ENCODE measurements around the gene ACCS. TPM values are rescaled to one million over a fixed set of nuclear protein-coding genes. Genes with fewer than 3 reads are reported as not detected.

ACCS gene
- total and polyA plus RNA-seq, 9 of the 15 experiments (the other 6 are each of a cell fraction or from before 2014, with no cell fraction given) = 4.2 to 25.9 (median 16.3) TPM

DNA sequence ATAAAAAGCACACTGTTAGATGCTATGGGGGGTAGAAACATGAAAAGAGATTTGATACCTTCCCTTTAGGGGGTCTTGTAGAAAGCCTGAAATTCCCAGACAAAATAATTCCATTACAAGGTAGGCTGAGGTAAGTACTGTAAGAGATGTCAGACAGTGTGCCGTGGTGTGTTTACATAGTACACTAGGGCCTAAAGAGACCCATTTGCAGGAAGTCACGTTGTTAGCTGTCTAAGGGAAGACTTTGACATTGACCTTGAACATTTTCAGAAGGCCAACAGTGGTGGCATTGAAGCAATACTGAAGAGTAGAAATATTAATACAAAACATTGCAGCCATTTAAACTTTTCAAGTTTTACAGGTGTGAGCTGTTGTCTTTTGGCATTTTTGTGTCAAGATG, 60.2 kb downstream of the ACCS start:
- BruUV-seq (replicated peaks) = no TSS peak

GRCh38 chr11:44127130-44127529, 61.1 kb downstream of the ACCS start:
- Histone ChIP-seq H3K79me2 (ENCODE audit: control insufficient read depth, insufficient read depth, low read length) (no peaks in the 10 kb centered on the region), H3K27me3 (ENCODE audit: control insufficient read depth in 2 of 2, insufficient read depth in 2 of 2, low read length in 2 of 2) (no peaks in the 10 kb centered on the region), H2AFZ (ENCODE audit: low read depth, low read length) (no peak overlapping the region), H3K4me1 (replicated peaks in 1 of 2; ENCODE audit: control insufficient read depth in 2 of 2, insufficient read depth in 2 of 2, low read length in 2 of 2) (no peaks in the 10 kb centered on the region), H3K36me3 (ENCODE audit: control insufficient read depth, insufficient read depth, low read length) (peaks cover 60% of the 10 kb centered on the region), H3K9me1 (ENCODE audit: control insufficient read depth, insufficient read depth, low read length) (no peaks in the 10 kb centered on the region), H4K20me1 (replicated peaks; ENCODE audit: control insufficient read depth, insufficient read depth, low read length) (no peaks in the 10 kb centered on the region), H3K9ac (ENCODE audit: insufficient read depth in 1 of 2, low read depth in 2 of 2, low read length in 2 of 2) (no peak overlapping the region), H3K27ac (ENCODE audit: extremely low read depth, low read depth, low read length) (no peak overlapping the region), H3K9me3 (replicated peaks; ENCODE audit: control insufficient read depth, insufficient read depth, low read depth, low read length) (no peaks in the 10 kb centered on the region), H3K4me3 (no peak overlapping the region), H3K4me2 (ENCODE audit: insufficient read depth, low read length) (no peak overlapping the region)
- BruUV-seq (replicated peaks) = no TSS peak
- ATAC-seq (no peak), DNase-seq (ENCODE audit: extremely low read depth in 1 of 4, low spot score in 3 of 4) (no peak), FAIRE-seq (no peak)
- CTCF ChIA-PET (ENCODE audit: low intra/inter-chr PET ratio) = no interaction called here
- in situ Hi-C loops (cut with MboI) (no loop called here), intact Hi-C loops (cut with micrococcal nuclease) (no loop called here)
- WGBS (ENCODE audit: insufficient coverage, low coverage, missing lambda C conversion rate) = 83% methylated on average over 8 of the region's 8 CpGs
- POLR2A ChIA-PET = interaction anchor here (0.5 kb wide), 1 partner anchor 614 kb away, joined by 3 read pairs; no protein-coding TSS in a partner anchor
- TF ChIP-seq ESRRB (CRISPR knock-in tag; IDR thresholded peaks at IDR 0.05; ENCODE audit: borderline replicate concordance) (no peak), MAZ (CRISPR knock-in tag; conservative IDR thresholded peaks at IDR 0.05 in 1 of 2, IDR thresholded peaks at IDR 0.05 in 1 of 2) (no peak), NR2F6 (CRISPR knock-in tag; IDR thresholded peaks at IDR 0.05) (no peak), ZFP30 (CRISPR knock-in tag; IDR thresholded peaks at IDR 0.05; ENCODE audit: borderline replicate concordance) (no peak), WHSC1 (IDR thresholded peaks at IDR 0.05; ENCODE audit: low read length) (no peak), ETV1 (tag; conservative IDR thresholded peaks at IDR 0.05; ENCODE audit: low read depth) (no peak), SMAD1 (IDR thresholded peaks at IDR 0.05; ENCODE audit: low read depth, low read length, partially characterized antibody) (no peak), ATF1 (CRISPR knock-in tag; IDR thresholded peaks at IDR 0.05) (no peak), ATF1 (tag; IDR thresholded peaks at IDR 0.05) (no peak), ZNF311 (CRISPR knock-in tag; IDR thresholded peaks at IDR 0.05) (no peak)
- TF ChIP-seq, protein P1, sequence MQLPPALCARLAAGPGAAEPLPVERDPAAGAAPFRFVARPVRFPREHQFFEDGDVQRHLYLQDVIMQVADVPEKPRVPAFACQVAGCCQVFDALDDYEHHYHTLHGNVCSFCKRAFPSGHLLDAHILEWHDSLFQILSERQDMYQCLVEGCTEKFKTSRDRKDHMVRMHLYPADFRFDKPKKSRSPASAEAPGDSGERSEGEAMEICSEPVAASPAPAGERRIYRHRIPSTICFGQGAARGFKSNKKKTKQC (CRISPR knock-in tag; IDR thresholded peaks at IDR 0.05) = no peak
- TF ChIP-seq, protein P2, sequence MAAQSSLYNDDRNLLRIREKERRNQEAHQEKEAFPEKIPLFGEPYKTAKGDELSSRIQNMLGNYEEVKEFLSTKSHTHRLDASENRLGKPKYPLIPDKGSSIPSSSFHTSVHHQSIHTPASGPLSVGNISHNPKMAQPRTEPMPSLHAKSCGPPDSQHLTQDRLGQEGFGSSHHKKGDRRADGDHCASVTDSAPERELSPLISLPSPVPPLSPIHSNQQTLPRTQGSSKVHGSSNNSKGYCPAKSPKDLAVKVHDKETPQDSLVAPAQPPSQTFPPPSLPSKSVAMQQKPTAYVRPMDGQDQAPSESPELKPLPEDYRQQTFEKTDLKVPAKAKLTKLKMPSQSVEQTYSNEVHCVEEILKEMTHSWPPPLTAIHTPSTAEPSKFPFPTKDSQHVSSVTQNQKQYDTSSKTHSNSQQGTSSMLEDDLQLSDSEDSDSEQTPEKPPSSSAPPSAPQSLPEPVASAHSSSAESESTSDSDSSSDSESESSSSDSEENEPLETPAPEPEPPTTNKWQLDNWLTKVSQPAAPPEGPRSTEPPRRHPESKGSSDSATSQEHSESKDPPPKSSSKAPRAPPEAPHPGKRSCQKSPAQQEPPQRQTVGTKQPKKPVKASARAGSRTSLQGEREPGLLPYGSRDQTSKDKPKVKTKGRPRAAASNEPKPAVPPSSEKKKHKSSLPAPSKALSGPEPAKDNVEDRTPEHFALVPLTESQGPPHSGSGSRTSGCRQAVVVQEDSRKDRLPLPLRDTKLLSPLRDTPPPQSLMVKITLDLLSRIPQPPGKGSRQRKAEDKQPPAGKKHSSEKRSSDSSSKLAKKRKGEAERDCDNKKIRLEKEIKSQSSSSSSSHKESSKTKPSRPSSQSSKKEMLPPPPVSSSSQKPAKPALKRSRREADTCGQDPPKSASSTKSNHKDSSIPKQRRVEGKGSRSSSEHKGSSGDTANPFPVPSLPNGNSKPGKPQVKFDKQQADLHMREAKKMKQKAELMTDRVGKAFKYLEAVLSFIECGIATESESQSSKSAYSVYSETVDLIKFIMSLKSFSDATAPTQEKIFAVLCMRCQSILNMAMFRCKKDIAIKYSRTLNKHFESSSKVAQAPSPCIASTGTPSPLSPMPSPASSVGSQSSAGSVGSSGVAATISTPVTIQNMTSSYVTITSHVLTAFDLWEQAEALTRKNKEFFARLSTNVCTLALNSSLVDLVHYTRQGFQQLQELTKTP (IDR thresholded peaks at IDR 0.05; ENCODE audit: low read depth in 1 of 2, partially characterized antibody in 2 of 2) = no peak

More for the DNA sequence above, 60.2 kb downstream of the ACCS start:
- peak; percentile 20; the same call in 1 of the 2 replicates for TF ChIP-seq ESRRA (IDR thresholded peaks at IDR 0.05; ENCODE audit: borderline replicate concordance, low read depth)
- no peak for TF ChIP-seq KAT8 (IDR thresholded peaks at IDR 0.05; ENCODE audit: low read depth)
- ATAC-seq = no peak
- ChIA-PET CTCF (ENCODE audit: low intra/inter-chr PET ratio) (no interaction called here), POLR2A (no interaction called here)
- DNase-seq (ENCODE audit: extremely low read depth in 1 of 4, low spot score in 3 of 4) = no peak
- Histone ChIP-seq H2AFZ (ENCODE audit: low read depth, low read length) (no peak overlapping the region), H3K4me3 (no peak overlapping the region), H3K4me2 (ENCODE audit: insufficient read depth, low read length) (no peak overlapping the region), H3K36me3 (ENCODE audit: control insufficient read depth, insufficient read depth, low read length) (peaks cover 60% of the 10 kb centered on the region), H3K27ac (ENCODE audit: extremely low read depth, low read depth, low read length) (no peak overlapping the region), H3K9ac (ENCODE audit: insufficient read depth in 1 of 2, low read depth in 2 of 2, low read length in 2 of 2) (no peak overlapping the region), H4K20me1 (replicated peaks; ENCODE audit: control insufficient read depth, insufficient read depth, low read length) (no peaks in the 10 kb centered on the region), H3K27me3 (ENCODE audit: control insufficient read depth in 2 of 2, insufficient read depth in 2 of 2, low read length in 2 of 2) (no peaks in the 10 kb centered on the region), H3K9me3 (replicated peaks; ENCODE audit: control insufficient read depth, insufficient read depth, low read depth, low read length) (no peaks in the 10 kb centered on the region), H3K79me2 (ENCODE audit: control insufficient read depth, insufficient read depth, low read length) (no peaks in the 10 kb centered on the region), H3K9me1 (ENCODE audit: control insufficient read depth, insufficient read depth, low read length) (no peaks in the 10 kb centered on the region), H3K4me1 (replicated peaks in 1 of 2; ENCODE audit: control insufficient read depth in 2 of 2, insufficient read depth in 2 of 2, low read length in 2 of 2) (no peaks in the 10 kb centered on the region)
- intact Hi-C loops (cut with micrococcal nuclease) (no loop called here), in situ Hi-C loops (cut with MboI) (no loop called here)
- WGBS (ENCODE audit: insufficient coverage, low coverage, missing lambda C conversion rate) = 93% methylated on average over 2 of the region's 2 CpGs
- no peak for FAIRE-seq
